Body of pancreas (tissue), 4 donors: ENCODE measurements around the gene ADNP. TPM values are rescaled to one million over a fixed set of nuclear protein-coding genes. Genes with fewer than 3 reads are reported as not detected.

Source experiments
- ATAC-seq: fragments of 150-250 bp; one replicate; pipeline ENCODE4 v1.9.1; 2016
- DNase-seq, 4 donors: peaks; one replicate each; pipeline ENCODE4 v3.0.0-alpha.2; 2019
- H3K27ac ChIP-seq, 4 donors: fragments of 200-600 bp; sonication (generic); 1 replicate in 3 of 4; 2 replicates in 1 of 4; pipeline versions ENCODE4 v1.5.1 to v1.6.1; 2016 to 2019; ENCODE audit warnings: mild to moderate bottlenecking in 1 of 4, mixed read lengths in 1 of 4, moderate library complexity in 1 of 4
- H3K27me3 ChIP-seq, 2 donors: fragments of 200-600 bp; sonication (generic); one replicate each; pipeline ENCODE4 v1.6.0; 2016; ENCODE audit warnings: mild to moderate bottlenecking in 1 of 2
- H3K36me3 ChIP-seq, 2 donors: fragments of 200-600 bp; sonication (generic); replicated peaks in 1 of 2; 2 replicates each; pipeline ENCODE4 v1.5.1; 2016; ENCODE audit warnings: low read depth in 2 of 2; ENCODE audit not compliant: insufficient read depth in 1 of 2
- H3K4me1 ChIP-seq: fragments of 200-600 bp; sonication (generic); one replicate; pipeline ENCODE4 v1.6.0; 2016
- H3K4me3 ChIP-seq, 2 donors: fragments of 200-600 bp; sonication (generic); 1 replicate in 1 of 2; 2 replicates in 1 of 2; pipeline ENCODE4 v1.5.1; 2016 to 2019
- H3K9me3 ChIP-seq, 3 donors: fragments of 200-600 bp; sonication (generic); 1 replicate in 2 of 3; 2 replicates in 1 of 3; pipeline ENCODE4 v1.5.1; 2016
- POLR2A ChIP-seq, 3 donors: fragments of 450-650 bp; IDR thresholded peaks; one replicate each; pipeline ENCODE4 v1.6.1; 2016; ENCODE audit warnings: antibody characterized with exemption in 3 of 3, mild to moderate bottlenecking in 2 of 3
- WGBS, 2 donors: methylation state at CpG; one replicate each; pipeline ENCODE4 v1.1.5; 2017; 5-methylcytosine and 5-hydroxymethylcytosine counted together
- intact Hi-C: fragments of 100-400 bp; cut with DNase I; formaldehyde crosslinking; loops from one replicate; pipeline ENCODE4 v1.15.1; 2023
- total RNA-seq, 2 donors: library from RNA; depleted of rRNA; stranded (reverse); fragments of >200 nt; gene quantifications; one replicate each; pipeline ENCODE4 v1.1.0, GENCODE V29; 2016
- TF ChIP-seq, protein P1 (sequence below), 7 experiments: fragments of 450-650 bp in 4 of 7; fragments of 200-600 bp in 3 of 7; sonication (generic) in 3 of 7; IDR thresholded peaks; one replicate each; pipeline ENCODE4 v1.5.1; 2016 to 2019; ENCODE audit warnings: antibody characterized with exemption in 7 of 7

Gene ADNP
- total RNA-seq, 2 donors from 2014 or later: 28.0 to 28.7 TPM

DNA sequence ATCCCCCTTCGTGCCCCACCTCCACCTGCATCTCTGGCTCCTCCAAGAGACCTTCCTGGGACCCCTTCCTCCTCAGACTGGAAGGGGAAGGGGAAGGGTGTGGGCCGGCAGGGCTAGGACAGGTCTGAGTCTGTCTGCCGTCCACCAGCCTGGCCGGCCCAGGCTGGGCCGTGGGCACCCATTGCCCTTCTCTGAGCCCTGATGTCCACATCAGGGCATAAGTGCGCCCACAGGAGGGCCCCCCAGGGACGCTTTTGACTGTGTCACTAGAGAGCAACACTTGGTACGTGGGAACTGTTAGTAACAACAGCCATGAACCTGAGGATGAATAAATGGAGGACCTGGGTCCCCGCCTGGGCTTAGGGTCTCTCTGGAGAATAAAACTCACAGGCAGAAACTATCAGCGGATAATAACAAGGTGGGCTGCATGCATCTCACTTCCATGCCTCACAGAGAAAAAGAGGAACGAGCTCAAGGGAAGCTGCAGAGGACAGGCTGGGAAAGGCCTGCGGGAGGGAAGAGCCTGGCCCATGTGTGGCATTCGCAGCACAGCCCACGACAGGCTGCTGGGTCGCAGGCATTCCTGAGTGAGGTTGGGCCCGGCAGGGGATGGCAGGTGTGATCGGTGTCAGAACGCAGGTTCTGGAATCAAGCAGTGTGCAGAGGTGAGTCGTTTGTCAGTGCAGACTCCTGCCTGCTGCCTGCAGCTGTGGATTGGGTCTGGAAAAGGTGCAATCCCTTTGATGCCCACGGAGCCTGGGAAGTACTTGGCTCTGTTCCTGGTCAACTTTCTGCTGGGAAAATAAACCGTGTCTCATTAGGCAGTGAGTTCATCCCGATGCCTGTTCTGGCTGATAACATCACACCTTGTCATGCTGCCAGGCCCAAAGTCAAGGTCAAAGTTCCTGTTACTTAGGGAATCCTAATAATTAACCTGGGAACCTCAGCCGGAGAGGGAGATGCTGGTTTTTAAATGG lies 75.5 kb downstream of the ADNP start:
- Histone ChIP-seq H3K9me3 (no peaks in the 10 kb centered on the region), H3K4me3 (no peak overlapping the region), H3K27ac (peak overlapping the region; percentile 13 to 59 (median 34)), H3K4me1 (peaks cover 15% of the 10 kb centered on the region), H3K36me3 (no peaks in the 10 kb centered on the region), H3K27me3 (no peaks in the 10 kb centered on the region)
- peak in 1 of 3 donors; percentile 13 for TF ChIP-seq POLR2A (IDR thresholded peaks at IDR 0.05)
- TF ChIP-seq, protein P1, sequence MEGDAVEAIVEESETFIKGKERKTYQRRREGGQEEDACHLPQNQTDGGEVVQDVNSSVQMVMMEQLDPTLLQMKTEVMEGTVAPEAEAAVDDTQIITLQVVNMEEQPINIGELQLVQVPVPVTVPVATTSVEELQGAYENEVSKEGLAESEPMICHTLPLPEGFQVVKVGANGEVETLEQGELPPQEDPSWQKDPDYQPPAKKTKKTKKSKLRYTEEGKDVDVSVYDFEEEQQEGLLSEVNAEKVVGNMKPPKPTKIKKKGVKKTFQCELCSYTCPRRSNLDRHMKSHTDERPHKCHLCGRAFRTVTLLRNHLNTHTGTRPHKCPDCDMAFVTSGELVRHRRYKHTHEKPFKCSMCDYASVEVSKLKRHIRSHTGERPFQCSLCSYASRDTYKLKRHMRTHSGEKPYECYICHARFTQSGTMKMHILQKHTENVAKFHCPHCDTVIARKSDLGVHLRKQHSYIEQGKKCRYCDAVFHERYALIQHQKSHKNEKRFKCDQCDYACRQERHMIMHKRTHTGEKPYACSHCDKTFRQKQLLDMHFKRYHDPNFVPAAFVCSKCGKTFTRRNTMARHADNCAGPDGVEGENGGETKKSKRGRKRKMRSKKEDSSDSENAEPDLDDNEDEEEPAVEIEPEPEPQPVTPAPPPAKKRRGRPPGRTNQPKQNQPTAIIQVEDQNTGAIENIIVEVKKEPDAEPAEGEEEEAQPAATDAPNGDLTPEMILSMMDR (IDR thresholded peaks at IDR 0.05): peak in 2 of 7 experiments; percentile 10 to 11
- intact Hi-C loops: no loop called here
- DNase-seq (peak; percentile 47 to 78 (median 66)), ATAC-seq (peak; percentile 74)
- 50 to 56% methylated on average over 13 to 23 of the region's 23 CpGs for WGBS, 2 donors

DNA sequence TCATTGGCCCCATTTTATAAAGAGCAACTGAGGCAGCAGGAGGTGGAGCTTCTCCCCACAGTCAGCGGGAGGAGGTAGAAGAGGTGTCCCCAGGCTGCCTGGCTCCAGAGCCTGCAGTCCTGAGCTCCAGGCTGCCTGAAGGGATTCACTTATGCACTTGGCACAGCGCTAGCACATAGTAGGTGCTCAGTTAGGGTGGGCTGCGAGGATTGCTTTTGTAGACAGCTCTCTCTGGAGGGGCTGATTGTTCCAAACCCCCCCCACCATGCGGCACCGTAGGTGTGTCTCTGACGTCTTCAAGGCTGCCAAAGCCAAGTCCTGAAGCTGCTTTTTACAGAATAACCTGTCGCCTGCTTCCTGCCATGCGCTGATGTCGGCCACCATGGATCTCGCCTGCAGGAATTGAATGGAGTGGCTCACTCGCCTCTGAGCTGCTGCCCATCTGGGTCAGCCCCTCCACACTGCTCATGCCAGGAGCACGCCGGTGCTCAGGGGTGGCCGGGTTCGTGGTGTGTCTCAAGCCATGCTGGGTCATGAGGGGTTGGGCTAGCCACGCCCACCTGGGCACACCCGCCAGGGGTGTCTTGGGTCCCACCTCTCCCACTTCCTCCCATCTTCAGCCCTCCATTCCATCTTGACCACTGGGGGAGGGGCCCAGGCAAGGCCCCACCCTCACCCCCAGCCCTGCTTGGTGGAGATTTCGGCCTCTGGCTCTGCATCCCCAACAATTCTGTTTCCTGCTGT lies 76.6 kb downstream of the ADNP start:
- Histone ChIP-seq H3K27ac (no peak overlapping the region), H3K36me3 (no peaks in the 10 kb centered on the region), H3K27me3 (no peaks in the 10 kb centered on the region), H3K4me3 (no peak overlapping the region), H3K4me1 (peaks cover 15% of the 10 kb centered on the region), H3K9me3 (no peaks in the 10 kb centered on the region)
- intact Hi-C loops: no loop called here
- 85 to 89% methylated on average over 7 to 11 of the region's 18 CpGs for WGBS, 2 donors
- DNase-seq (no peak), ATAC-seq (no peak)
- no peak for TF ChIP-seq POLR2A (IDR thresholded peaks at IDR 0.05)
- TF ChIP-seq, protein P1 (IDR thresholded peaks at IDR 0.05): no peak

DNA sequence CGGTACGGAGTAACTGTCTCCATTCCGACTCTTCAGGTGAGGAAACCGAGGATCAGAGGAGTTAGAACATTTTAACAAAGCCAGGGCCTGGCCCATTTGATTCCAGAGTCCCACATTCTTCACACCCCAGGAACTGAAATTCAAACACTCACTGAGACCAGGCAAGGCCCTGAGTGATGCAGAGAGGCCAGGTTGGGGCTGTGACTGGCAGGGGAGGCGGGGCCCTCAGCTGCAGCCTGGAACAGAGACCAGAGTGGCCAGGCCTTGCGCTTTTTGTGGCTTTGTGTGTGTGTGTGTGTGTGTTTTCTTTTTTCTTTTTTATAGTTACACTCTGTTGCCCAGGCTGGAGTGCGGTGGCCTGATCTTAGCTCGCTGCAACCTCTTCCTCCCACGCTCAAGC lies 79.2 kb downstream of the ADNP start:
- DNase-seq (no peak), ATAC-seq (no peak)
- H3K36me3 ChIP-seq: no peaks in the 10 kb centered on the region
- intact Hi-C loops: no loop called here
- 93 to 95% methylated on average over 9 of the region's 9 CpGs for WGBS, 2 donors
- no peak overlapping the region for H3K27ac ChIP-seq
- peaks cover 34% of the 10 kb centered on the region for H3K4me1 ChIP-seq
- TF ChIP-seq, protein P1 (IDR thresholded peaks at IDR 0.05): no peak
- no peak for TF ChIP-seq POLR2A (IDR thresholded peaks at IDR 0.05)
- H3K27me3 ChIP-seq: no peaks in the 10 kb centered on the region
- H3K9me3 ChIP-seq: no peaks in the 10 kb centered on the region
- H3K4me3 ChIP-seq: no peak overlapping the region

DNA sequence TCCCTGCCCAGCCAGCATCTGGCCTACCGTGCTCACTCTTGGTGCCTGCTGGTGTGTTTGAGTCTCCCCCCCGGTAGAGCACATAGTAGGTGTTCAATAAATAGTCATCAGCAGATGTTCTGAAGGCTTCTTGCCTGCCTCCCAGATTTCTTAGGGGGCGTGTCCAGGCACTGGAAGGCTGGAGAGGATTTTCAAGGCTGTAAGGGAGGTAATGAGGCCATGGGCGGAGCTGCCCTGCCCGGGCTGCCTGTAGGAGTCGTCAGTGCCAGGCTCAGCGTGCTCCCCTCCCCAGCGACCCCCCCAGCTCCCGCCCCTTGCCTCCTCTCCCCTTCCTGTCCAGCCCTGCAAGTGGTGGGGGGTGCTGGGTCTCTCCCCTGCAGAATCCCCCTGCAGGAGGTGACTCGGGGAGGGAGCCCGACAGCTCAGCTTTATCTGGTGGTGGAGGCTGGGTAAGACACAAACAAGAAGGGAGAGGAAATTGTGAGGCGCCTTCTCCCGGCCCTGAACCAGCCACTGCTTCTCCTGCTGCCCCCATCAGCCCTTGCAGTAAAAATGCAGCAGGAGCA lies 80.4 kb downstream of the ADNP start:
- Histone ChIP-seq H3K36me3 (no peaks in the 10 kb centered on the region), H3K4me1 (peaks cover 24% of the 10 kb centered on the region), H3K9me3 (no peaks in the 10 kb centered on the region), H3K4me3 (no peak overlapping the region), H3K27me3 (no peaks in the 10 kb centered on the region), H3K27ac (no peak overlapping the region)
- ATAC-seq (no peak), DNase-seq (peak in 1 of 4 donors; percentile 48)
- intact Hi-C loops: no loop called here
- 47 to 80% methylated on average over 5 to 10 of the region's 13 CpGs for WGBS, 2 donors
- TF ChIP-seq POLR2A (IDR thresholded peaks at IDR 0.05): no peak
- TF ChIP-seq, protein P1 (IDR thresholded peaks at IDR 0.05): no peak
